ENCODE results near the gene RNF111.
A peak's percentile ranks its signal among the peaks of the same experiment; 100 is the strongest.
"Not testable (repeated sequence)": the region's sequence is repeated elsewhere in the genome, so short reads cannot be mapped to it uniquely, and the experiment has no call there.

The RNF111 gene

GRCh38 chr15:59116771-59117170 is 129.3 kb downstream of the RNF111 start:
- Mint-ChIP-seq H3K27ac (no peak overlapping the region), H3K4me3 (no peak overlapping the region), H3K27me3 (ENCODE audit: low read depth) (no peaks in the 10 kb centered on the region), H3K36me3 (ENCODE audit: low read depth) (peaks cover 53% of the 10 kb centered on the region), H3K9me3 (no peaks in the 10 kb centered on the region), H3K4me1 (ENCODE audit: low read depth) (peaks cover 3% of the 10 kb centered on the region)

GRCh38 chr15:59119625-59120024 is 132.2 kb downstream of the RNF111 start:
- Mint-ChIP-seq H3K4me1 (ENCODE audit: low read depth) (peaks cover 2% of the 10 kb centered on the region), H3K9me3 (no peaks in the 10 kb centered on the region), H3K27ac (peak overlapping the region; percentile 6), H3K36me3 (ENCODE audit: low read depth) (peaks cover 62% of the 10 kb centered on the region), H3K27me3 (ENCODE audit: low read depth) (no peaks in the 10 kb centered on the region), H3K4me3 (no peak overlapping the region)

GRCh38 chr15:59120937-59121336 is 133.5 kb downstream of the RNF111 start:
- H3K27me3 Mint-ChIP-seq (ENCODE audit: low read depth) = no peaks in the 10 kb centered on the region
- H3K36me3 Mint-ChIP-seq (ENCODE audit: low read depth) = peaks cover 65% of the 10 kb centered on the region
- H3K9me3 Mint-ChIP-seq = no peaks in the 10 kb centered on the region
- H3K4me3 Mint-ChIP-seq = no peak overlapping the region
- H3K27ac Mint-ChIP-seq = no peak overlapping the region
- H3K4me1 Mint-ChIP-seq (ENCODE audit: low read depth) = peaks cover 2% of the 10 kb centered on the region

GRCh38 chr15:59124261-59124660 is 136.8 kb downstream of the RNF111 start:
- peaks cover 13% of the 10 kb centered on the region for H3K9me3 Mint-ChIP-seq
- H3K4me1 Mint-ChIP-seq (ENCODE audit: low read depth) = peaks cover 9% of the 10 kb centered on the region
- H3K27ac Mint-ChIP-seq = no peak overlapping the region
- H3K27me3 Mint-ChIP-seq (ENCODE audit: low read depth) = no peaks in the 10 kb centered on the region
- no peak overlapping the region for H3K4me3 Mint-ChIP-seq
- H3K36me3 Mint-ChIP-seq (ENCODE audit: low read depth) = peaks cover 73% of the 10 kb centered on the region

- not testable (repeated sequence) for H3K4me3 Mint-ChIP-seq; H3K27me3 Mint-ChIP-seq (ENCODE audit: low read depth); H3K4me1 Mint-ChIP-seq (ENCODE audit: low read depth); H3K27ac Mint-ChIP-seq
- peaks cover 23% of the 10 kb centered on the region for H3K9me3 Mint-ChIP-seq
- H3K36me3 Mint-ChIP-seq (ENCODE audit: low read depth) = peaks cover 81% of the 10 kb centered on the region
Measured at GRCh38 chr15:59125683-59126082, 138.2 kb downstream of the RNF111 start.

- H3K4me3 Mint-ChIP-seq; H3K27me3 Mint-ChIP-seq (ENCODE audit: low read depth); H3K4me1 Mint-ChIP-seq (ENCODE audit: low read depth): not testable (repeated sequence)
- Mint-ChIP-seq H3K27ac (peak overlapping the region; percentile 18), H3K36me3 (ENCODE audit: low read depth) (peaks cover 83% of the 10 kb centered on the region), H3K9me3 (peaks cover 23% of the 10 kb centered on the region)
Measured at GRCh38 chr15:59127255-59127654, 139.8 kb downstream of the RNF111 start.

- H3K4me3 Mint-ChIP-seq = no peak overlapping the region
- H3K27me3 Mint-ChIP-seq (ENCODE audit: low read depth) = no peaks in the 10 kb centered on the region
- H3K36me3 Mint-ChIP-seq (ENCODE audit: low read depth) = peaks cover 70% of the 10 kb centered on the region
- H3K27ac Mint-ChIP-seq = no peak overlapping the region
- H3K9me3 Mint-ChIP-seq = peaks cover 23% of the 10 kb centered on the region
- H3K4me1 Mint-ChIP-seq (ENCODE audit: low read depth) = peaks cover 11% of the 10 kb centered on the region
Measured at GRCh38 chr15:59131456-59131855, 144.0 kb downstream of the RNF111 start.

- Mint-ChIP-seq H3K4me3 (no peak overlapping the region), H3K27ac (no peak overlapping the region), H3K4me1 (ENCODE audit: low read depth) (peaks cover 11% of the 10 kb centered on the region), H3K27me3 (ENCODE audit: low read depth) (no peaks in the 10 kb centered on the region), H3K36me3 (ENCODE audit: low read depth) (peaks cover 64% of the 10 kb centered on the region), H3K9me3 (peaks cover 23% of the 10 kb centered on the region)
Measured at GRCh38 chr15:59131969-59132562, 144.6 kb downstream of the RNF111 start.

- Mint-ChIP-seq H3K4me3 (no peak overlapping the region), H3K27ac (no peak overlapping the region), H3K4me1 (ENCODE audit: low read depth) (peaks cover 24% of the 10 kb centered on the region), H3K27me3 (ENCODE audit: low read depth) (no peaks in the 10 kb centered on the region), H3K36me3 (ENCODE audit: low read depth) (peaks cover 55% of the 10 kb centered on the region), H3K9me3 (peaks cover 13% of the 10 kb centered on the region)
Measured at GRCh38 chr15:59133929-59134427, 146.5 kb downstream of the RNF111 start.

- Mint-ChIP-seq H3K27me3 (ENCODE audit: low read depth) (no peaks in the 10 kb centered on the region), H3K36me3 (ENCODE audit: low read depth) (peaks cover 50% of the 10 kb centered on the region), H3K27ac (peak overlapping the region; percentile 64), H3K9me3 (no peaks in the 10 kb centered on the region), H3K4me3 (no peak overlapping the region), H3K4me1 (ENCODE audit: low read depth) (peaks cover 40% of the 10 kb centered on the region)
Measured at GRCh38 chr15:59137566-59137965, 150.1 kb downstream of the RNF111 start.

GRCh38 chr15:59138243-59138642 is 150.8 kb downstream of the RNF111 start:
- Mint-ChIP-seq H3K4me1 (ENCODE audit: low read depth) (peaks cover 40% of the 10 kb centered on the region), H3K9me3 (no peaks in the 10 kb centered on the region), H3K4me3 (no peak overlapping the region), H3K36me3 (ENCODE audit: low read depth) (peaks cover 48% of the 10 kb centered on the region), H3K27me3 (ENCODE audit: low read depth) (no peaks in the 10 kb centered on the region), H3K27ac (peak overlapping the region; percentile 43)

GRCh38 chr15:59140422-59141226 is 153.2 kb downstream of the RNF111 start:
- Mint-ChIP-seq H3K4me3 (no peak overlapping the region), H3K27ac (peak overlapping the region; percentile 77), H3K27me3 (ENCODE audit: low read depth) (no peaks in the 10 kb centered on the region), H3K36me3 (ENCODE audit: low read depth) (peaks cover 37% of the 10 kb centered on the region), H3K4me1 (ENCODE audit: low read depth) (peaks cover 38% of the 10 kb centered on the region), H3K9me3 (no peaks in the 10 kb centered on the region)

- Mint-ChIP-seq H3K4me3 (no peak overlapping the region), H3K36me3 (ENCODE audit: low read depth) (peaks cover 29% of the 10 kb centered on the region), H3K27ac (no peak overlapping the region), H3K27me3 (ENCODE audit: low read depth) (no peaks in the 10 kb centered on the region), H3K9me3 (no peaks in the 10 kb centered on the region), H3K4me1 (ENCODE audit: low read depth) (peaks cover 25% of the 10 kb centered on the region)
Measured at GRCh38 chr15:59143281-59143680, 155.8 kb downstream of the RNF111 start.

GRCh38 chr15:59144594-59144993 is 157.1 kb downstream of the RNF111 start:
- H3K27me3 Mint-ChIP-seq (ENCODE audit: low read depth); H3K27ac Mint-ChIP-seq; H3K4me3 Mint-ChIP-seq; H3K9me3 Mint-ChIP-seq: not testable (repeated sequence)
- Mint-ChIP-seq H3K36me3 (ENCODE audit: low read depth) (peaks cover 25% of the 10 kb centered on the region), H3K4me1 (ENCODE audit: low read depth) (peaks cover 15% of the 10 kb centered on the region)
